NCI-H1417 (cell line): ENCODE data around the gene SRRM3.
"Not testable (repeated sequence)": the region's sequence is repeated elsewhere in the genome, so short reads cannot be mapped to it uniquely, and the experiment has no call there.

Experiments
- DNase-seq, 3 experiments: peaks; one replicate each; lab custom pipeline; 2025; lab: John Stamatoyannopoulos, UW

Gene SRRM3

DNA sequence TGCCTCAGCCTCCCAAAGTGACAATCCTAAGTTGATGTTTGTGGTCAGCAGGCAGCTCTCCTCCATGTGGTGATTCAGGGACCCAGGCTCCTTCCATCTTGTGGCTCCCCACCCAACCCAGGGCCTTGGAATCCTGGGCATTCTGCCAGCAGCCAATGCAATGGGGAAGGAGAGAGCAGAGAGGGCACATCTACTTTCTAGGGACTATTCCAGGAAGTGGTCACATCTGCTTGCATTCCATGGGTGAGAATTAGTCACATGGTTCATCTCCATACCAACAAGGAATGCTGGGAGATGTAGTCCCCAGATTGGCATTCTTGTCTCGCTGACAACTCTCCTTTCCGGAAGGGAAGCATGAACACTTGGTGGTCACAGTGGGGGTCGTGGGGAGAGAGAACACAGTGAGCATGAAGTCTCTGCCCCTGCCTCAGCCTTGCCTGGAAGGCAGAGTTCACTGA, 9.9 kb upstream of the SRRM3 start:
- peak in 1 of 3 experiments; percentile 27 for DNase-seq

DNA sequence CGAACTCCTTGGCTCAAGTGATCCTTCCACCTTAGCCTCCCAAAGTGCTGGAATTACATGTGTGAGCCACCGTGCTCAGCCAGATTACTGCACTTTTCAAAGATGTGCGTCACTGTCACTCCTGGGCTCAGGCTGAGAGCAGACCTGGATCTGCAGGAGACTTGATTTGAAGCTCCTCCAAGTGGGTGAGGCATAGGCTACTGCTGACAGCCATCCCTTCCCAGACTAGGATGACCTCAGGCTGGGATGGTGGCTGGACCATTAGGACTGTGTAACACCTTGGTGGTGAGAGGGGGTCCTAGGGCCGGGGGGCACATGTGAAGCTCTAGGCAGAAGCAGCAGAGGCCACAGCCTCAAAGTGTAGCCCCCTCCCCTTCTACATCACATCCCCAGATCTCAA, 8.2 kb upstream of the SRRM3 start:
- DNase-seq: no peak

DNA sequence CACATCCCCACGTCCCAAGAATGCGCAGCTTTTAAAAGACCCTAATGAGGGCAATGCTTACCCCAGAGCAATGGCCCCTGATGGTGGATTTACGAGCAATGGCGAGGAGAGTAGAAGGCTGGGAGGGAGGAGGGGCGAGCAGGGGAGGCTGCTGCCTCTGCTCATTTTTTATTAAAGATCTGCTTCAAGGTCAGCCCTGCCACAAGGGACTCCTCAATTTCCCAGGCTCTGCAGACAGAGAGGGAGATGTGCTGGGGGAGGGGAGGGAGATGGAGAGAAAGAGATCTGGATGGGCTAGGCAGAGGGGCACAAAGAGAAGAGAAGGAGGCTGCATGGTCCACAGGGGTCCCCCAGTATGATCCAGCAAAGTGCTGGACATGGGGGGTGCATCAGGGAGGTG, 7.8 kb upstream of the SRRM3 start:
- no peak for DNase-seq

DNA sequence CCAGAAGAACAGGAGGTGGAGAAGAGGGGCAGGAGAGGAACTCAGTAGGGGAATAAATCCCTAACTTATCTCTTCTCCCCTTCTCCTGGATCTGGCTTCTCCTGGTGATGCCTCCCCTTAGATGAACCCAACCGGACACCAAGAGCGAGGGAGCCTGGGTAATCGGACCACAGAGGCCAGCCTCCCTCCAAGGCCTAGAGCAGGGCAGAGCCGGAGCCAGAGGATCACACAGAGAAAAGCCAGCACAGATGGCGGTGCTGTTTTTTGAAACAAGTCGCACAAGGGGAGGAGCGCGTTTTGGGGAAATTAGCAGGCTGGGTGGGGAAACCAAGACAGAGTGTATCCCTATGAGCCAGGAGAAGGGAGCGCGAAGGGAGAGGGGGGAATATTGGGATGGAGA, 4.9 kb upstream of the SRRM3 start:
- no peak for DNase-seq

DNA sequence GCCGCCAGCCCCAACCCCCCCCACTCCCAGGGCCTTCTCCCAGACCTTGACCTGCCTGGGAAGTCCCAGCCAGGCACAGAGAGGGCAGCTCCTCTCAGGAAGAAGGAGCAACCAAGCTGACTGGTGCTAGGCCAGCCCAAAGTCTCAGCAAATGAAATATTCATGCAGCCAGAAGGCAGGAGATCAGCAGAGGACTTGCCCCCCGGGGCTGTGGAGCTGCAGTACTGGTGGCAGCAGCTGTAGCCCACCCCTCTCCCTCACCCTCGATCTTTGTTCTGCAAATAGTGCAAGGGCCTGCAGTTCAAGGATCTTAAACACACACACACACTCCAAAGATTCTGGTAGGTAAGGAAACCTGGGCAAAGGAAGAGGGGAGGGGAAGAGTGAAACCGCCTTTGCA, 3.5 kb upstream of the SRRM3 start:
- DNase-seq: no peak

DNA sequence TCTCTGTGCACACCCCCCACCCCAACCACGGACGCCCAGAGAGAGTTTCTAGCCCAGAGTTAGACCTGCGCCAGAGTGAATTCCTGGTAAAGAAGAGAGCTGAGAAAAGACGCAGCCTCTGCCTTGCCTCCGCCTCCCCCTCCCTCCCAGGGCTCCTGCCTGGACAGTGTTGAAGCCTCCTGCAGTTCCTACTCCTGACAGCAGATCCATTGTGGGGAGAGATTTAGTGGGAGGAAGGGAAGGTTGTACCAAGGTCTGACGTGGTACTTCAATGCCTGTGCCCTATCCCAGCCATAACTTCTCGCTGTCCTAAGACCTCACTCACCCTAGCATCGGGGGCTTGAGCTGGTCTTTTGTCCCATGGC, 952 bp downstream of the SRRM3 start:
- DNase-seq: peak in 2 of 3 experiments; percentile 27 to 49

DNA sequence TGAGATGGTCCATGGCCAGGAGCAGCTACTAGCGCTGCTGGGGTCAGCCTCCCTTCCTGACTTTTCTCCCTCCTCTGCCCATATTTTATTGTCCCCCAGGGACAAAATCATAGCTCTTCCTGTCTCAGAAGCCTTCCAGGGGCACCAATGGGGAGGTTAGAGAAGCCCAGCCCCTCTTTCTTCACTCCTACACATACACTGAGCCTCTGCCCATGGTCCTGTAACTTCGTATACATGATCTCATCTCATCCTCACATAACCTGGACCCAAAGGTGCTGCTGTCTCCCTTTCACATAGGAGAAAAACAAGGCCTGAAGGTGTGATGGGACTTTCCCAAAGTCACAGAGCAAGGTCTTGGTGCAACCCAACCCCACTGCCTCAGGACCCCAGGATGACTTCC, 2.5 kb downstream of the SRRM3 start:
- DNase-seq: no peak

DNA sequence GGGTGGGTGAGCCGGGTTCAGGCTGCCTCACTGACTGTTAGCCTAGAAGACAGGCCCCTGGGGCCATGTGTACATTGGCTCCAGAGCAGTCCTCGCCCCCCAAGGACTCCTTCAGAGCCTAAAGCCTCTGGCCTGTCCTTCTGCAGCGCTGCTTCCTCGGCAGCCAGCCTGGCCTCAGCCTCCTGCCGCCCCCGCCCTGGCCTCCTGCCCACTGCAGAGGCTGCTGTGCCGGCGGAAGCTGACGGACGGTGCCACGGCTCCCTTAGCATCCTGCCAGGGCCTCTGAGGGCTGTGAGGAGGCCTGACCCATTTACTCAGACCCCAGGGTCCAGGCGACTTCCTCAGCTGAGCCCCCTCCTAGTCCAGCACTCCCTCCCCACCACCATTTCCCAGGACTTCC, 4.9 kb downstream of the SRRM3 start:
- no peak for DNase-seq

DNA sequence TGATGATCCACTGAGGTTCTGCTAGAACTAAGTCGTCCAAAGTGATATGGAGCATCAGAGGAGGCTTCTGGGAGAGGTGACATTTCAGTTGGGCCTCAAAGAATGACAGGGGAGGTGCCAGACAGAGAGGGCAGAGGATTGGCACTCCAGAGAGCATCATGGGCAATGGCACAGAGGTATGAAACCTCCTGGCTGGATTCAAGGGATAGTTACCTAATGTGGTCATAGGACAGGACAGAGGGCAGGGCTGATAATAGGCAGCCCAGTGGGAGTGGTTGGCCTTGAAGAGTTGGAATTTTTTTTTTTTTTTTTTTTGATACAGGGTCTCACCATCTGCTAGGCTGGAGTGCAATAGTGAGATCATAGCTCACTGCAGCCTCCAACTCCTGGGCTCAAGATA, 7.6 kb downstream of the SRRM3 start:
- no peak for DNase-seq

DNA sequence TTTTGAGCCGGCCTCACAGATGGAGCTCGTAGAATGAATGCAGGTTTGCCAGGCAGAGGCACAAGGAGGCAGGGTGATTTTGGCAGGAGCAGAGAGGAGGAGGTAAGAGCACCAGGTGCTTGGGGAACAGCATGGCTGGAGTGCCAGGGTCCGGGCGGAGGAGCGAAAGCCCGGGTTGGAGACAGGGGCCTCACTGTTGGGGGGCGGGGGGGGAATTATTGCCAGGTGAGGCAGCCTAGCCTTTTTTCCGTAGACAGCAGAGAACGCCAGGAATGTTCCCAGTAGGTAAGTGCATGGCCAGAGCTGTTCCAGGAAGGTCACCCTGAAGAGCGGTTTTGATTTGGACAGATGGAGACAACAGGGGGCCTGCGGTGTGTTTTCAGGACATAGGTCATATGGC, 9.5 kb downstream of the SRRM3 start:
- DNase-seq: no peak

DNA sequence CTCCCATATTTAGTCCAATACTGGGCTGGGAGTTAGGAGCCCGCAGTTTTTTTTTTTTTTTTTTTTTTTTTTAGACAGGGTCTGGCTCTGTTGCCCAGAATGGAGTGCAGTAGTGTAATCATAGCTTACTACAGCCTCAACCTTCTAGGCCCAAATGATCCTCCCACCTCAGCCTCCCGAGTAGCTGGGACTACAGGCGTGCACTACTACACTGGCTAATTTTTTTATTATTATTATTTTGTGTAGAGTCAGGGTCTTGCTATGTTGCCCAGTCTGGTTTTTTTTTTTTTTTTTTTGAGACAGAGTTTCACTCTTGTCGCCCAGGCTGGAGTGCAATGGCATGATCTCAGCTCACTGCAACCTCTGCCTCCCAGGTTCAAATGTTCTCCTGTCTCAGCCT, 13.7 kb downstream of the SRRM3 start:
- DNase-seq: not testable (repeated sequence)

DNA sequence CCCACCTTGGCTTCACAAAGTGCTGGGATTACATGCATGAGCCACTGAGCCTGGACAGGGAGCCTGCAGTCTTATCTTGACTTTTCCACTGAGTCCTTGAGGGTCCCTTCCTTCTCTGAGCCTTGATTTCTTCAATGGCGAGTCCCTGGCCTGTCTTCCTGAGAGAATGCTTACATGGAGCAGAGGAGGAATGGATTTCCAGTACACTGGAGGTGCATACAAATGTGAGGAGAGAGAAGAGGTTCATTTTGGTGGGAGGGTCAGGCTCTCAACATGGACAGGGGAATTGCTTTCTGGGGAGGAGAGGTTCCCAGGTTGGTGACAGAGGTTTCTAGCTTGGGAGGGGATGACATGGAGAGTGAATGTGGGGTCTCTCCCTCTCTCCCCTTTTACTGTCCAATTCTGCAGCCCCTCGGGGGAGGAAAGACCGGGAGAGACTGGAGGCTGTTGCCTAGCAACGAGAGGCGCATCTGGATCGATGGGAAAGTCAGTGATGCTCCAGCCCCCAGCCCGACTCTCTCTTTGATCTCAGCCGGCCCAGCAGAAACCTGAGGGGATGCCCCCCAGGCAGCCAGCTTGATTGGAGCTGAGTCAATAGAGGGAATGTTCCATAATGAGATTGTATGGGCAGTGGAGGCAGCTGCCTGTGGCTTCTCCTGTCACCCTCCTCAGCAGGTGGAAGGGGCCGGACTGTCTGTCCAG, 14.8 kb downstream of the SRRM3 start:
- DNase-seq: peak in 2 of 3 experiments; percentile 69 to 88

DNA sequence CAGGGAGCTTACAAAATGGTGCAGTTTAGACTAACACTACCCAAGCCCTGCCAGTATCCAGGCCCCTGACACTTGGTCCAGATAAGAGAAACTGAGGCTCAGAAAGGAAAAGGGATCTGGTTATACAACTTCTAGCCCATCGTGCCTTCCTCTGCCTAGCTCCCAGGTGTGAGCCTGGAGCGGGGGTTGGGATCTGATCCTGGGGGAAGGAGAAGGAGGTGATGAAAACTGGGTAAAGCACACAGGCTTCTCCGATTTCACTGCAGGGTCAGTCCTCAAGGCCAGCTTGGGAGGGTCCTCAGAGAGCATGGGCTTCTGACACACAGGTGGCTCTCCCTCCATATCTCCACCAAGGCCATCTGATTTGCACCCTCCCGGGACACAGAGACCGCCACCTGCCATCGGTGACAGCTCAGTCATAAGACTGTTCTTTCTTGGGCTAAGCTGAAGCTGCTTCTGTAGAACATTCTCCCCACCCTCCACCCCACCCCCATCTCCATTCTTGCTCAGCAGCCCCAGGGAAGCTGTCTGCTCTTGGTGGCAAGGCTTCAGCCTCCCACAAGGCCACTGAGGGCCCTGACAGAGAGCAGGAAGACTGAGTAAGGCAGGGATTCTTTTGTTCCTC, 16.4 kb downstream of the SRRM3 start:
- no peak for DNase-seq

DNA sequence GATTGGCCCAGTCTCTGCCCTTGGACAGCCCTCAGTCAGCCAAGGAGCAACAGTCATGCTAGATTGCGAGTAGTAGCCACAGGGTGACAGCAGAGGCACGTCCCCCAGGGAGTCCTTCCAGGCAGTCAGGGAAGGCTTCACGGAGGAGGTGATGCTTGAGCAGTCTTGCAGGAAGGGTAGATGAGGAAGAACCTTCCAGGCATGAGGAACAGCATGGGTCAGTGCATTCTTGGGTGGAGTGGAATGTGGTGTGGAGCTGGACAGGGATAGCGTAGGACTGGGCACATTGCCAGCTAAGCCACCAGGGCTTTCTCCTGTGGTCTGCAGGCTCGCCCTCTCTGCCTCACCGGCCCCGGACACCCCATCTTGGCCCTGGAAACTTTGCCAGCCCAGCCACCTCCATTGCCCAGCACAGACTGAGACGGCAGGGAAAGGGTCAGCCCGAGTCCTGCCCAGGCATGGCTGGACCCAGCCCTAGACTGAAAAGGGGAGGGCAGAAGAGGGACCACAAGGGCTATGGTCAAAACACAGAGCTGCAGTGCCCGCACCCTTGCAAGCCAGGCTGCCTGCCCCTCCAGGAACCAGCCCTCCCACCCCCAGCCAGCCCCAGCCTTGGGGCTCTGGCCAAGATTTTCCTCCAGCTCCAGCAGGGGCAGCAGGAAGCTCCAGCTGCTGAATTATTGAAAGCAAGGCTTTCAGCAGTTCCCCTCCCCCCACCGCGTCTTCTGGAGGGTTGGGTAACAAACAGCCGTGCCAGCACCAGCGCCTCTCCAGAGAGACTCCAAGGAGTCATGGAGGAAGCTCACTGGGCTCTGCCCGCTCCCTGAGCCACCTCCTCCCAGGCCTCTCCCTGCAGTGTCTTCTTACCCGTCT, 18.7 kb downstream of the SRRM3 start:
- DNase-seq: peak in 1 of 3 experiments; percentile 15

DNA sequence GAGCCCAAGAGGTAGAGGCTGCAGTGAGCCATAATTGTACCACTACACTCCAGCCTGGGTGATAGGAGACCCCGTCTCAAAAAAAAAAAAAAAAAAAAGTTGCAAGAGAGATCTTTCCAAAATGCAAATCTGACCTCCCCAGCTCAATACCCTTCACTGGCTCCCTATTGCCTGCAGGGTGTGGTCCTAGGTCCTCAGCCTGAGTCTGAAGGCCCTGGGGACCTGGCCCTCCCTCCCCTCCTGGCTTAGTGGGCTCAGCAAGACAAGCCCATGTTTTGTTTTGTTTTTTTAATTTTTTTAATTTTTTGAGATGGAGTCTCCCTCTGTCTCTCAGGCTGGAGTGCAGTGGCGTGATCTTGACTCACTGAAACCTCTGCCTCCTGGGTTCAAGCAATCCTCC, 20.6 kb downstream of the SRRM3 start:
- no peak for DNase-seq

DNA sequence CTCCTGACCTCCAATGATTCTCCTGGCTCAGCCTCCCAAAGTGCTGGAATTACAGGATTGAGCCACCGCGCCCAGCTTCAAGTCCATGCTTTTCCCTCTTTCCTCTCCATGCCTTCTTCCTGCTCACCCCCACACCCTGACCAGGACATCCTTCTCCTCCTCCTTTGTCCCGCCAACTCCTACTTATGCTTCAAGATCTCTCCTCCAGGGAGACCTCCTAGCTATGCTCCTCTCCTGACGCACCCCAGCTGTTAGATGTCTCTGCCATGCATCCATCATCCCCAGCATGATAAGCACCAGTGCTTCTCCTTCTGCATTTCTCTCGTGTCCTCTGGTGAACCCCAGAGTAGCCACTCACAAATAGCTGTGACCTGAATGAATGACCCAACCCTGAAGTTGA, 21.1 kb downstream of the SRRM3 start:
- no peak for DNase-seq

DNA sequence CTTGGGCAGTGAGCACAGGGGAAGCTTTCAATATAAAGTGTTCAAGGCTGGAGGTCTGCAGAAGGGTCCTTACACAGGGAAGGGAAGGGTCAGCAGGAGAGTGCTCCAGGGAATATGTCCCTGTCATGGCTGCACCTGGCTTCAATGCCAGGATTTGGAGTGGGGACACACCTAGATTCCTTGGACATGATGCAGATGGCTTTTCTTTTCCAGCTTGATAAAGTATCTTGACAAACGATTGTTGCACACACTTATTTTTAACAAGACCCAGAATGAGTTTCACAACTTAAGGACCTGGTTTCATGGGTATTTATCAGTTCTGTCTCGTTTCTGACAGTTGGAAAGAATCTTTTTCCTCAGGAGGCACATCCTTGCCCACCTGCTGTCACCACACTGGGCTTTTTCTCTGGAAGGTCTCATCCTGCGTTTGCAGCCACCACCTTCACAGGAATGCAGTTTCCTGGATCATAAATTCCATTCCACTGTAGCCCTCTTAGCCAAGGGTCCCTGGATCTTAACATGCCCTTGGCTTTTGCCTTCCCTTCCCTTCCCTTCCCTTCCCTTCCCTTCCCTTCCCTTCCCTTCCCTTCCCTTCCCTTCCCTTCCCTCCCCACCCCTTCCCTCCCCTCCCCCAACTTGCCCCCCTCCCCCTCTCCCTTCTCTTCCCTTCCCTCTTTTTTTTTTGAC, 21.7 kb downstream of the SRRM3 start:
- no peak for DNase-seq

DNA sequence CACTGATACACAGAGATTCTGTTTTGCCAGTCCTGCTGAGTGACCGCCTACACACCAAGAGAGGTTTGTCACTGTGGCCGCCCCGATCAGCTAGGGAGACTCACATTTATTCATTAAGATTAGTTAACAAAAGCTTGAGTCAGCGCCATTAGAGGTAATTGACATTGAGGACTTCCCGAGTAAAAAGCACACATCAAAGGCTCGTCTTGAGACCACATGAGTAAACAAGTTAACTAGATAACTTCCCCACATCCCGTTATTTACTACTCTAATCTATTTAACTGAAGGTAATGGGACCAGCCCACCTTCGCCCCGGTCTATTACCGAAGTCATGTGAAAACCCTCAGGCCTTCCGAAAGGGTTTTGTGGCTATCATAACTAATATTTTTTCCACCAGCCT, 23.0 kb downstream of the SRRM3 start:
- DNase-seq: peak in 1 of 3 experiments; percentile 37

DNA sequence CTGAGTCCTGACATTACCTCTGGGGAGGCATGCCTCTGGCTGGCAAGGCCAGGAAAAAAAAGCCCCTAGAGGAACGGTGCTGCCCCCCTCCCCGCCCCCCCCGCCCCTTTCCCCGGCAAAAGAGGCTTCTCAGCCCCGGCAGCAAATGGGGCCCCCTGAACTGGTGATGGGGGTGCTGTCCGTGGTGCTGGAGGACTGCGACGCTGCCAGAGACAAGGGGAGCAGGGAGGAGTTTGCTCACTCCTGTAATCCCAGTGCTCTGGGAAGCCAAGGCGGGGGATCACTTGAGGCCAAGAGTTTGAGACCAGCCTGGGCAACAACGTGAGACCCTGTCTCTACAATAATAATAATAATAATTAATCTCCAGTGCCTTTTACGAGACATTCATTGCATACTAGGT, 23.7 kb downstream of the SRRM3 start:
- DNase-seq: no peak

DNA sequence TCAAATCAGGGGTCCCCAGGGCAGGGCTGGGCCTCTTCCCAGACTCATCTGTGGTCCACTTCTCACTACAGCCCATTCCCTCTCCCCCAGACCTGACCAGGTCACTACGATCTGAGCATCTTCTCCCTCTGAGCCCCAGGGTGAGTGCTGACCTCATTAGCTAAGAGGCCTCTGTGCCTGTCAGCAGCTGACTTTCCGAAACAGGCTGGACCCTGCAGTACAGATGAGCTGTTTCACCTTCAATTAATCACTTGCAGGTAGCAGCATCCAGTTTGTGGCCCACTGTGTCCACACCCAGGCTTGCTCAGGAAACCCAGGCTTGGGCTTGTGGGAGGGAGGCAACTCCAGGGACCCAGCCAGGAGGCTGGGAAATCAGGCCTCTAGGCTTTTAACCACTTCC, 24.3 kb downstream of the SRRM3 start:
- no peak for DNase-seq

DNA sequence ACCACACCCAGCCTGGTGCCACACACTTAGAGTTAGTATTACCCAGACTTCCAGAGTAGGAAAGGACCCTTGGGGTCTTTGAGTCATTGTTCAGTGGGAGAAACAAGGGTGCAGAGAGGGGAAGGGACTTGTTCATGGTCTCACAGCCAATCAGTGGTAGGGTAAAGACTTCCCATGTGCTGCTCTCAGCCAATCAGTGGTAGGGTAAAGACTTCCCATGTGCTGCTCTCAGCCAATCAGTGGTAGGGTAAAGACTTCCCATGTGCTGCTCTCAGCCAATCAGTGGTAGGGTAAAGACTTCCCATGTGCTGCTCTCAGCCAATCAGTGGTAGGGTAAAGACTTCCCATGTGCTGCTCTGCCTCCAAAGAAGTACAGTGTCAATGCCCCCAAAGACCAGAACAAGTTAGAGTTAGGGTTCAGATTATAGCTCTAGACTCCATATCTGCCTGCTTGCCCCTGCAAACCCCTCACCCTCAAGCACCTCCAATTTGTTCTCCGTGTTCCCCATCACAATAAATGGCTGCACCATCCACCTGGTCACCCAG, 25.3 kb downstream of the SRRM3 start:
- DNase-seq: not testable (repeated sequence)

DNA sequence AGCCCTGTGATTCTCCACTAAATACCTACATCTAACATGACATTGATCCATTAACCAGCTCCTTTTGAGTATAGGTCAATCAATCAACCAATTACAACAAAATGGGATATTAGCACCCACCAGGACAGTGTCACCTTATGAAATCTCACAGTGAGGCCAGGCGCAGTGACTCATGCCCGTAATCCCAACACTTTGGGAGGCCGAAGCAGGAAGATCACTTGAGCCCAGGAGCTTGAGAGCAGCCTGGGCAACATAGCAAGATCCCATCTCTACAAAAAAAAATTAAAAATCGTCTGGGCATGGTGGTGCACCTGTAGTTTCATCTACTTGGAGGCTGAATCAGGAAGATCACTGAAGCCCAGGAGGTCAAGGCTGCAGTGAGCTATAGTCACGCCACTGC, 28.5 kb downstream of the SRRM3 start:
- no peak for DNase-seq
